ENCODE data around the gene ZFP92.

Gene ZFP92

GRCh38 chrX:153409414-153410101 lies 1.7 kb upstream of the ZFP92 start:
- no peak for DNase-seq

- no peak for DNase-seq
Measured at GRCh38 chrX:153410373-153410772, 899 bp upstream of the ZFP92 start.

- no peak for DNase-seq
Measured at GRCh38 chrX:153410888-153411254, 401 bp upstream of the ZFP92 start.

- DNase-seq = no peak
Measured at GRCh38 chrX:153411988-153412574, 809 bp downstream of the ZFP92 start.

GRCh38 chrX:153412746-153413720 lies 1.8 kb downstream of the ZFP92 start:
- no peak for DNase-seq

- DNase-seq = no peak
Measured at GRCh38 chrX:153413731-153414130, 2.5 kb downstream of the ZFP92 start.

GRCh38 chrX:153414856-153415510 lies 3.7 kb downstream of the ZFP92 start:
- DNase-seq = no peak

GRCh38 chrX:153416781-153417450 lies 5.6 kb downstream of the ZFP92 start:
- no peak for DNase-seq

- no peak for DNase-seq
Measured at GRCh38 chrX:153417637-153418036, 6.4 kb downstream of the ZFP92 start.

- no peak for DNase-seq
Measured at GRCh38 chrX:153420851-153421599, 9.8 kb downstream of the ZFP92 start.

GRCh38 chrX:153421856-153422255 lies 10.6 kb downstream of the ZFP92 start:
- no peak for DNase-seq

- no peak for DNase-seq
Measured at GRCh38 chrX:153423652-153424051, 12.4 kb downstream of the ZFP92 start.

GRCh38 chrX:153426204-153426603 lies 14.9 kb downstream of the ZFP92 start:
- no peak for DNase-seq

- no peak for DNase-seq
Measured at GRCh38 chrX:153430796-153431195, 19.5 kb downstream of the ZFP92 start.

- DNase-seq = no peak
Measured at GRCh38 chrX:153433161-153433680, 21.9 kb downstream of the ZFP92 start.

- no peak for DNase-seq
Measured at GRCh38 chrX:153433781-153434285, 22.6 kb downstream of the ZFP92 start.

GRCh38 chrX:153434801-153435200 lies 23.5 kb downstream of the ZFP92 start:
- no peak for DNase-seq

GRCh38 chrX:153435845-153436244 lies 24.6 kb downstream of the ZFP92 start:
- no peak for DNase-seq

- DNase-seq = peak in 1 of 2 experiments; percentile 7
Measured at GRCh38 chrX:153438532-153438931, 27.3 kb downstream of the ZFP92 start.

- DNase-seq = no peak
Measured at GRCh38 chrX:153439977-153440376, 28.7 kb downstream of the ZFP92 start.

GRCh38 chrX:153440556-153441135 lies 29.4 kb downstream of the ZFP92 start:
- no peak for DNase-seq
